A549 (cell line): ENCODE data around the gene ARHGEF10L. TPM values are rescaled to one million over a fixed set of nuclear protein-coding genes. Genes with fewer than 3 reads are reported as not detected.

Source experiments
- ATAC-seq, 2 experiments: fragments of 200-7000 bp in 1 of 2; fragments of >200 bp in 1 of 2; cut with Nextera tagmentation in 1 of 2; cut with Tn5 transposase in 1 of 2; 3 replicates each; pipeline versions ENCODE4 v1.8.0 to v1.9.1; 2018 to 2020; ENCODE audit warnings: mild to moderate bottlenecking in 1 of 2, moderate library complexity in 1 of 2
- CTCF ChIA-PET: fragments of 300-600 bp; sonication (Branson Sonifier 250); formaldehyde crosslinking; extraction: SDS; loops from one replicate; lab custom pipeline; 2021; ENCODE audit warnings: antibody characterized with exemption, inconsistent platforms; lab: Yijun Ruan, JAX
- POLR2A ChIA-PET: fragments of 350-600 bp; formaldehyde crosslinking; extraction: SDS; loops from one replicate; lab custom pipeline; 2021; ENCODE audit warnings: antibody characterized with exemption, inconsistent platforms; lab: Yijun Ruan, JAX
- DNase-seq, 2 experiments: peaks; one replicate each; pipeline versions ENCODE4 v3.0.0 to v3.0.0-alpha.2; 2011 to 2016; ENCODE audit warnings: low read depth in 1 of 2, low spot score in 1 of 2
- FAIRE-seq: peaks from 2 replicates; lab custom pipeline; 2011; peaks lifted over from hg19 to GRCh38; lab: Jason Lieb, UNC
- H3K27ac ChIP-seq, 2 experiments: fragments of >200 bp; sonication (Bioruptor Twin); formaldehyde crosslinking; 3 replicates each; pipeline ENCODE4 v1.5.1; 2016 to 2017
- H3K4me1 ChIP-seq: fragments of >200 bp; sonication (Bioruptor Twin); formaldehyde crosslinking; 3 replicates; pipeline ENCODE4 v1.6.1; 2016
- H3K4me2 ChIP-seq: fragments of >200 bp; sonication (Bioruptor Twin); formaldehyde crosslinking; 3 replicates; pipeline ENCODE4 v1.6.1; 2016
- H3K4me3 ChIP-seq: fragments of >200 bp; sonication (Bioruptor Twin); formaldehyde crosslinking; 3 replicates; pipeline ENCODE4 v1.5.1; 2016
- H3K9me3 ChIP-seq: fragments of >200 bp; sonication (Bioruptor Twin); formaldehyde crosslinking; 3 replicates; pipeline ENCODE4 v1.6.1; 2016
- CBX2 ChIP-seq: fragments of 200-600 bp; sonication (generic); IDR thresholded peaks from 2 replicates; pipeline ENCODE4 v1.6.1; 2016; ENCODE audit warnings: low read depth, mild to moderate bottlenecking, borderline replicate concordance
- CBX8 ChIP-seq: fragments of 200-600 bp; sonication (generic); IDR thresholded peaks from 2 replicates; pipeline ENCODE4 v1.6.1; 2016
- CHD2 ChIP-seq: fragments of 150-350 bp; IDR thresholded peaks from 2 replicates; pipeline ENCODE4 v1.6.1; 2014; ENCODE audit warnings: low read length; ENCODE audit not compliant: partially characterized antibody
- CTCF ChIP-seq: fragments of >200 bp; sonication (Bioruptor Twin); formaldehyde crosslinking; IDR thresholded peaks from 3 replicates; pipeline ENCODE4 v1.5.1; 2016
- EHMT2 ChIP-seq: fragments of 200-600 bp; sonication (generic); IDR thresholded peaks from 2 replicates; pipeline ENCODE4 v1.6.1; 2016; ENCODE audit warnings: antibody characterized with exemption, low read depth, mild to moderate bottlenecking, moderate library complexity
- ESRRA ChIP-seq: fragments of 150-350 bp; IDR thresholded peaks from 2 replicates; pipeline ENCODE4 v1.6.1; 2014; ENCODE audit warnings: mild to moderate bottlenecking, low read length, borderline replicate concordance
- FOSL2 ChIP-seq, 2 experiments: fragments of 450-650 bp in 1 of 2; fragments of >200 bp in 1 of 2; sonication (Bioruptor Twin) in 1 of 2; formaldehyde crosslinking; IDR thresholded peaks; 2 replicates each; pipeline versions ENCODE4 v1.5.0 to v1.6.1; 2016 to 2020; ENCODE audit warnings: mild to moderate bottlenecking in 1 of 2, moderate library complexity in 1 of 2
- GATA3 ChIP-seq: IDR thresholded peaks from 2 replicates; pipeline ENCODE4 v1.6.1; 2012; ENCODE audit warnings: borderline replicate concordance
- HDAC2 ChIP-seq: fragments of 200-600 bp; sonication (generic); IDR thresholded peaks from 2 replicates; pipeline ENCODE4 v1.6.1; 2016
- HEYL ChIP-seq: fragments of 250-450 bp; sonication (Bioruptor Pico); IDR thresholded peaks from 2 replicates; pipeline ENCODE4 v1.8.0; 2021; ENCODE audit warnings: mild to moderate bottlenecking, moderate library complexity
- HOXA7 ChIP-seq: fragments of 250-450 bp; sonication (Bioruptor Pico); IDR thresholded peaks from 2 replicates; pipeline ENCODE4 v1.5.0; 2020; ENCODE audit warnings: mild to moderate bottlenecking, moderate library complexity
- HOXB5 ChIP-seq: fragments of 250-450 bp; sonication (Bioruptor Pico); IDR thresholded peaks from 2 replicates; pipeline ENCODE4 v1.5.0; 2020; ENCODE audit warnings: mild to moderate bottlenecking, moderate library complexity
- JUN ChIP-seq, 2 experiments: fragments of >200 bp; sonication (Bioruptor Twin); formaldehyde crosslinking; IDR thresholded peaks; 2 replicates in 1 of 2; 3 replicates in 1 of 2; pipeline ENCODE4 v1.6.1; 2016 to 2017
- JUNB ChIP-seq: fragments of >200 bp; sonication (Bioruptor Twin); formaldehyde crosslinking; IDR thresholded peaks from 2 replicates; pipeline ENCODE4 v1.6.1; 2016
- KDM5A ChIP-seq: fragments of 200-600 bp; sonication (generic); IDR thresholded peaks from 2 replicates; pipeline ENCODE4 v1.6.1; 2016; ENCODE audit warnings: antibody characterized with exemption, mild to moderate bottlenecking
- MAFK ChIP-seq: fragments of 450-650 bp; IDR thresholded peaks from 2 replicates; pipeline ENCODE4 v1.6.1; 2014; ENCODE audit not compliant: partially characterized antibody
- MYC ChIP-seq: IDR thresholded peaks from 2 replicates; pipeline ENCODE4 v1.6.1; 2012; ENCODE audit warnings: mild to moderate bottlenecking, inconsistent platforms, low read length, improper control_type of control experiment, borderline replicate concordance
- NFE2L2 ChIP-seq: fragments of 150-350 bp; conservative IDR thresholded peaks from 2 replicates; pipeline ENCODE4 v1.6.1; 2014; ENCODE audit warnings: low read length
- PHF8 ChIP-seq: fragments of 200-600 bp; sonication (generic); IDR thresholded peaks from 2 replicates; pipeline ENCODE4 v1.6.1; 2016; ENCODE audit warnings: low read depth, mild to moderate bottlenecking, antibody characterized with exemption, moderate library complexity, borderline replicate concordance
- POLR2A ChIP-seq: IDR thresholded peaks from 2 replicates; pipeline ENCODE4 v1.6.1; 2012; ENCODE audit warnings: mild to moderate bottlenecking, low read length
- RAD21 ChIP-seq, 2 experiments: fragments of >200 bp in 1 of 2; sonication (Bioruptor Twin) in 1 of 2; formaldehyde crosslinking in 1 of 2; IDR thresholded peaks in 1 of 2; conservative IDR thresholded peaks in 1 of 2; 2 replicates in 1 of 2; 3 replicates in 1 of 2; pipeline ENCODE4 v1.6.1; 2012 to 2018; ENCODE audit warnings: inconsistent platforms in 1 of 2
- SREBF2 ChIP-seq: fragments of 450-650 bp; IDR thresholded peaks from 2 replicates; pipeline ENCODE4 v1.6.1; 2014; ENCODE audit warnings: mild to moderate bottlenecking, moderate library complexity
- ZC3H11A ChIP-seq: fragments of 450-650 bp; IDR thresholded peaks from 2 replicates; pipeline ENCODE4 v1.6.1; 2014; ENCODE audit warnings: antibody characterized with exemption, mild to moderate bottlenecking
- ZFP36 ChIP-seq: fragments of 450-650 bp; IDR thresholded peaks from 2 replicates; pipeline ENCODE4 v1.6.1; 2014; ENCODE audit warnings: borderline replicate concordance; ENCODE audit not compliant: partially characterized antibody
- ZSCAN20 ChIP-seq: fragments of 250-450 bp; sonication (Bioruptor Pico); IDR thresholded peaks from 2 replicates; pipeline ENCODE4 v1.8.0; 2022; ENCODE audit warnings: mild to moderate bottlenecking, moderate library complexity
- WGBS: methylation state at CpG from one replicate; pipeline ENCODE4 v1.1.6; 2017; ENCODE audit errors: missing lambda C conversion rate; 5-methylcytosine and 5-hydroxymethylcytosine counted together
- polyA plus RNA-seq, 4 experiments: library from polyadenylated mRNA; depleted of rRNA in 3 of 4; stranded (reverse); fragments of >200 nt; fragmentation: RNase III in 1 of 4; extraction: RNeasy Plus Mini Kit Qiagen cat#74134 plus additional on column Dnase treatment in 1 of 4; gene quantifications; 2 replicates in 3 of 4; 3 replicates in 1 of 4; pipeline ENCODE4 v1.2.3, GENCODE V29; 2011 to 2017
- TF ChIP-seq, protein P1 (sequence below): fragments of 250-450 bp; sonication (Bioruptor Pico); IDR thresholded peaks from 2 replicates; pipeline ENCODE4 v1.5.0; 2021; ENCODE audit warnings: mild to moderate bottlenecking, moderate library complexity, borderline replicate concordance
- TF ChIP-seq, protein P2 (sequence below): IDR thresholded peaks from 2 replicates; pipeline ENCODE4 v1.6.1; 2012
- TF ChIP-seq, protein P3 (sequence below): fragments of 150-350 bp; IDR thresholded peaks from 2 replicates; pipeline ENCODE4 v1.6.1; 2014; ENCODE audit warnings: low read depth, mild to moderate bottlenecking, low read length
- TF ChIP-seq, protein P4 (sequence below): fragments of 250-450 bp; sonication (Bioruptor Pico); IDR thresholded peaks from 2 replicates; pipeline ENCODE4 v1.5.0; 2020; ENCODE audit warnings: low read depth, mild to moderate bottlenecking, moderate library complexity
- TF ChIP-seq, protein P5 (sequence below): IDR thresholded peaks from 2 replicates; pipeline ENCODE4 v1.6.1; 2012

Gene ARHGEF10L
- polyA plus RNA-seq, 2 of the 4 experiments (the other 2 are of a cell fraction): 3.5 to 5.2 TPM

- no peak for TF ChIP-seq ZC3H11A
- TF ChIP-seq CTCF: peak; percentile 90
- TF ChIP-seq, protein P1, sequence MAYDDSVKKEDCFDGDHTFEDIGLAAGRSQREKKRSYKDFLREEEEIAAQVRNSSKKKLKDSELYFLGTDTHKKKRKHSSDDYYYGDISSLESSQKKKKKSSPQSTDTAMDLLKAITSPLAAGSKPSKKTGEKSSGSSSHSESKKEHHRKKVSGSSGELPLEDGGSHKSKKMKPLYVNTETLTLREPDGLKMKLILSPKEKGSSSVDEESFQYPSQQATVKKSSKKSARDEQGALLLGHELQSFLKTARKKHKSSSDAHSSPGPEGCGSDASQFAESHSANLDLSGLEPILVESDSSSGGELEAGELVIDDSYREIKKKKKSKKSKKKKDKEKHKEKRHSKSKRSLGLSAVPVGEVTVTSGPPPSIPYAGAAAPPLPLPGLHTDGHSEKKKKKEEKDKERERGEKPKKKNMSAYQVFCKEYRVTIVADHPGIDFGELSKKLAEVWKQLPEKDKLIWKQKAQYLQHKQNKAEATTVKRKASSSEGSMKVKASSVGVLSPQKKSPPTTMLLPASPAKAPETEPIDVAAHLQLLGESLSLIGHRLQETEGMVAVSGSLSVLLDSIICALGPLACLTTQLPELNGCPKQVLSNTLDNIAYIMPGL (CRISPR knock-in tag): no peak
- TF ChIP-seq HOXA7 (CRISPR knock-in tag): no peak
- TF ChIP-seq FOSL2 (IDR thresholded peaks at IDR 0.05): no peak
- TF ChIP-seq FOSL2 (CRISPR knock-in tag; IDR thresholded peaks at IDR 0.05): peak; percentile 97
- no peak for TF ChIP-seq JUNB
- TF ChIP-seq, protein P2, sequence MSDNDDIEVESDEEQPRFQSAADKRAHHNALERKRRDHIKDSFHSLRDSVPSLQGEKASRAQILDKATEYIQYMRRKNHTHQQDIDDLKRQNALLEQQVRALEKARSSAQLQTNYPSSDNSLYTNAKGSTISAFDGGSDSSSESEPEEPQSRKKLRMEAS: no peak
- TF ChIP-seq CBX2: no peak
- no peak for TF ChIP-seq POLR2A
- TF ChIP-seq, protein P3, sequence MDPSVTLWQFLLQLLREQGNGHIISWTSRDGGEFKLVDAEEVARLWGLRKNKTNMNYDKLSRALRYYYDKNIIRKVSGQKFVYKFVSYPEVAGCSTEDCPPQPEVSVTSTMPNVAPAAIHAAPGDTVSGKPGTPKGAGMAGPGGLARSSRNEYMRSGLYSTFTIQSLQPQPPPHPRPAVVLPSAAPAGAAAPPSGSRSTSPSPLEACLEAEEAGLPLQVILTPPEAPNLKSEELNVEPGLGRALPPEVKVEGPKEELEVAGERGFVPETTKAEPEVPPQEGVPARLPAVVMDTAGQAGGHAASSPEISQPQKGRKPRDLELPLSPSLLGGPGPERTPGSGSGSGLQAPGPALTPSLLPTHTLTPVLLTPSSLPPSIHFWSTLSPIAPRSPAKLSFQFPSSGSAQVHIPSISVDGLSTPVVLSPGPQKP: no peak
- no peak for TF ChIP-seq CBX8
- no peak for TF ChIP-seq ZSCAN20 (CRISPR knock-in tag)
- no peak for TF ChIP-seq PHF8
- TF ChIP-seq HOXB5 (CRISPR knock-in tag): no peak
- peak; percentile 52 for TF ChIP-seq MAFK
- TF ChIP-seq ESRRA: no peak
- TF ChIP-seq, protein P4, sequence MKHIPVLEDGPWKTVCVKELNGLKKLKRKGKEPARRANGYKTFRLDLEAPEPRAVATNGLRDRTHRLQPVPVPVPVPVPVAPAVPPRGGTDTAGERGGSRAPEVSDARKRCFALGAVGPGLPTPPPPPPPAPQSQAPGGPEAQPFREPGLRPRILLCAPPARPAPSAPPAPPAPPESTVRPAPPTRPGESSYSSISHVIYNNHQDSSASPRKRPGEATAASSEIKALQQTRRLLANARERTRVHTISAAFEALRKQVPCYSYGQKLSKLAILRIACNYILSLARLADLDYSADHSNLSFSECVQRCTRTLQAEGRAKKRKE (CRISPR knock-in tag): no peak
- TF ChIP-seq KDM5A: no peak
- TF ChIP-seq RAD21 (conservative IDR thresholded peaks at IDR 0.05 in 1 of 2, IDR thresholded peaks at IDR 0.05 in 1 of 2): peak; percentile 90 to 92
- TF ChIP-seq SREBF2: no peak
- no peak for TF ChIP-seq GATA3
Measured at GRCh38 chr1:17494114-17494729, 45.3 kb upstream of the ARHGEF10L start (continued).

GRCh38 chr1:17496419-17496818 is 43.1 kb upstream of the ARHGEF10L start:
- CTCF ChIA-PET: interaction anchor here (1.0 to 5.6 kb wide), 2 partner anchors 106 to 110 kb away, joined by 5 to 63 read pairs; no protein-coding TSS in a partner anchor
- Histone ChIP-seq H3K27ac (no peak overlapping the region), H3K4me1 (peaks cover 17% of the 10 kb centered on the region; the same call in 2 of the 3 replicates), H3K9me3 (no peaks in the 10 kb centered on the region), H3K4me2 (no peak overlapping the region), H3K4me3 (no peak overlapping the region)
- TF ChIP-seq HEYL (CRISPR knock-in tag) (no peak), ZFP36 (no peak), MYC (no peak), KDM5A (no peak), CHD2 (no peak), NFE2L2 (no peak), JUN (IDR thresholded peaks at IDR 0.05) (no peak), HDAC2 (no peak), JUNB (no peak), EHMT2 (no peak), GATA3 (no peak)
- TF ChIP-seq, protein P5, sequence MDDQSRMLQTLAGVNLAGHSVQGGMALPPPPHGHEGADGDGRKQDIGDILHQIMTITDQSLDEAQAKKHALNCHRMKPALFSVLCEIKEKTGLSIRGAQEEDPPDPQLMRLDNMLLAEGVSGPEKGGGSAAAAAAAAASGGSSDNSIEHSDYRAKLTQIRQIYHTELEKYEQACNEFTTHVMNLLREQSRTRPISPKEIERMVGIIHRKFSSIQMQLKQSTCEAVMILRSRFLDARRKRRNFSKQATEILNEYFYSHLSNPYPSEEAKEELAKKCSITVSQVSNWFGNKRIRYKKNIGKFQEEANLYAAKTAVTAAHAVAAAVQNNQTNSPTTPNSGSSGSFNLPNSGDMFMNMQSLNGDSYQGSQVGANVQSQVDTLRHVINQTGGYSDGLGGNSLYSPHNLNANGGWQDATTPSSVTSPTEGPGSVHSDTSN: no peak
- FAIRE-seq (no peak), DNase-seq (no peak), ATAC-seq (no peak)
- WGBS: 54% methylated on average over 4 of the region's 4 CpGs
- POLR2A ChIA-PET: interaction anchor here (0.7 kb wide), 1 partner anchor 596 kb away, joined by 3 read pairs; no protein-coding TSS in a partner anchor
